GM19023 (cell line): ENCODE results near the gene AUTS2.

Experiments
- ATAC-seq: cut with Tn5 transposase; IDR thresholded peaks from one replicate; pipeline ENCODE4 v1.9.1; 2021; ENCODE audit warnings: mild to moderate bottlenecking, moderate library complexity; ENCODE audit not compliant: unreplicated experiment

Gene AUTS2

DNA sequence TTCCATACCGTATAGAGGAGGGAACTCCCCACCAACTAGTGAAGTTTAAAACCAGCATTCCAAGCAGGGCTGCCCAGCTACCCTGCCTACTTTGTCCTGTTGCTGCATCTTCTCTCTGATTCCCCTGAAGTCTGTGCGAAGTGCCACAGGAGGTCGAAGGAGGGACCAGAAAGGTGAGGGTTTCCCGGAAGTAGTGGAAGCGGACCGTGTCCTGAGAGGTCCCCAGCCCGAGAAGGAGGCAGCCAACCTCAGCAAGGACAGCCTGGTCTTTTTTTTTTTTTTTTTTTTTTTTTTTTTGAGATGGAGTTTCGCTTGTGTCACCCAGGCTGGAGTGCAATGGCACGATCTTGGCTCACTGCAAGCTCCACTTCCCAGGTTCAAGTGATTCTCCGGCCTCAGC, 861.8 kb downstream of the AUTS2 start:
- no peak for ATAC-seq

DNA sequence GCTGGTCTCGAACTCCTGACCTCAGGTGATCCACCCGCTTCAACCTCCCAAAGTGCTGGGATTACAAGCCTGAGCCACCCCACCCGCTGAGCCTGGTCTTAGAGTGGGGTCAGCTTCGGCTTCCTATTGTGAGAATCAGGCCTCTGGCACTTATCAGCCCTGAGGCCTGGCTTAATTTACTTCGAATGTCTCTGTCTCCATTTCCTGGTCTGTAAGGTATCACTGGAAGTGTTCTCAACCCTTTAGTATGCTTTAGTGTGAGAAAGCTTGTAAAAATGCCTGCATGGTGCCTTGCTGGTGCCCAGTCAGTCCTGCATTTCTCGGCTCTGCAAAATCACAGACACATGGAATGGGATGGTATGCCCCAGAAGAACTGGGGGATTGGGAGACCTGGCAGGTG, 862.3 kb downstream of the AUTS2 start:
- no peak for ATAC-seq

DNA sequence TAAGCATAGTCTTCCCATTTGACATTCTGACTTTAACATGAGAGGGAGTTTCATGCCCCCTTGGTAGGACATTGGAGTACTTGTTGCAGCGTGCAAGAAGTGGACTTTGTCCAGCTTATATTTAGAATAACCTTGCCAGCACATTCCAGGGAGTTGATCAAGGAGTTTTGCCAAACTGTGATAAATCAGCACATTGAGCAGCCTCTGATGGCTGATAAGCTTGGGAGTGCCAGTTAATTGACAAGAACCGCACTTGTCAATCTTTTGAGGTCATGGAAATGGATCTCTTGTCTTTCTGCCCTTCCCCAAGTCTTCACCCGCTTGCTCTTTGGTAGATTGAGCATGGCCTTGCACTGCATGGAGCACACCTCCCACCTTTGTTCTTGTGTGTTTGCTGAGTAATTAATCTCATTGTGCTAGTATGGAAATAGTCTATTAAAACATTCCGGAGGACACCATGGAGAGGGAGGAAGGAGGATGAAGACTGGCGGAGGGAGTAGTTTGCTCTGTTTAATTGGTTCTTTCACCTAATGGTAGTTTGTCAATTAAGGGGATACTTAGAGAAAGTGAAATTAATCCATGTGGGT, 865.2 kb downstream of the AUTS2 start:
- ATAC-seq: no peak

DNA sequence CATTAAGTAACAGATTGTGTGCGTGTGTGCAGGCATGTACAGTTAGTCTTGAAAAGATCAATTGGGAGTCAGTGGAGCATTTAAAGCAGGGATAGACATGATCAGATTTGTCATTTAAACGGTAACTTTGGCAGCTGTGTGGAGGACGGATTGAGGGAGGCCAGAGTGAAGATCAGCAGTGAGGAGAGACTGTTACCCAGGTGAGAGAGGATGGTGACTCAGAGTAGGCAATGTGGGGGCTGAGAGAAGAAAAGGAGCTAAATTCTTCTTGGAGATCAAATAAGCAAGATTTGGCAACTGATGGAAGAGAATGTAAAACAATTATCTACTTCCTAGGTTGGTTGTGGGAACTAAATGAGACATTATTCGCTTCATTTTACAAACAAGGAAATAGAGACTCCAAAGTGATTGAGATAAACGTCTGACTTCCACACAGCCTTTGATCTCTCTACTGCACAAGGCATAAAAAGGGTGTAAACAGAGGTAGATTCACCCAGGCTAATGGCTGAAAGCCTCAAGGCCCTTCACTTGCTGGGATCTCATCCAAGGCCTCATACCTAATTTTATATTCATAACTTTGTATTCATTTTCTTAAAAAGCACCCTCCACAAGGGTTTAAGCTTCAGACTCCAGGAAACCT, 868.6 kb downstream of the AUTS2 start:
- no peak for ATAC-seq

DNA sequence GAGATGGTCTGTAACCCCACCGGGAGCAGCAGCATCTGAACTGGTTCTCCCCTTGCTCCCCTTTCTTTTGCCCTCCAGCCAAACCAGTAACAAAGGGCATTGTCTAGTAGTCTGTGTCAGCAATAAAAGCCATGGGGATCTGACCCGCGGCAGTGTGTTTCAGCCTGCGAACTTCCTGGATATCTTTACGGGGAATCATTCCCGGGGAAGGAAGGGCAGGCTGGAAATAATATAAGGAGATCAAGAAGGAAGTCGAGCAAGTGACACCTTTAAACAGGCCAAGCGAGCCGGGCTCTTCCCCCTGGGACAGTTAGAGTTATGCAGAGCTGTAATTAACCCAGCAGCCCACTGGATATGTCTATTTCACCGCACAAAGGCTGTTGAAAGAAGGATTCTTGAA, 872.5 kb downstream of the AUTS2 start:
- ATAC-seq: no peak

DNA sequence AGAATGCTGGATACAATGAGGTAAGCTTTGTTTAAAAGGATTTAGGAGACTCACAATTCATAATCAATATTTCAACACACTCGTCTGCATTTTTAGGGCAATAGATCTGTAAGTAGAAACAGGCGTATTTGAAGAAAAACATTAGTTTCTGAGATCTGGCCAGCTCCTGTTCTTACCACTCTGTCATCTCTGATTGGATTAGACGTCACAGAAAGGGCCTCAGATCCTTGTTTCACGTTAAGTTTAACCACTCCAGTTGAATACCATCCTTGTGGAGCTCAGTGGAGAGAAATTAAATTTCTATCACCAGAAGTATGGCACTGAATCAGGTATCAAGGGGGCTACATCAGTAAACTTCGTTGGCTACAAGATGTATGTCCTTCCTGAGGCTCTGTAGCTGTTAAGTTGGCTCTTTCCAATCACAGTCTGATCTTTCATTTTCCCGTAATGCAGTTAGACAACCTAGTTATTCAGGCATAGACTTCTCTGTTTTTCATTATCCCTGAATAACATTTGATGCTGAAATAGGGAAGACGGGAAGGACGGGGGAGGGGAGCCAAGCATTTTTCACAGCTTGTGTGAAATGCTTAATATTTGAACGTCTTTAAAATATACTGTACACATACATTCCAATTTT, 874.4 kb downstream of the AUTS2 start:
- ATAC-seq: no peak

DNA sequence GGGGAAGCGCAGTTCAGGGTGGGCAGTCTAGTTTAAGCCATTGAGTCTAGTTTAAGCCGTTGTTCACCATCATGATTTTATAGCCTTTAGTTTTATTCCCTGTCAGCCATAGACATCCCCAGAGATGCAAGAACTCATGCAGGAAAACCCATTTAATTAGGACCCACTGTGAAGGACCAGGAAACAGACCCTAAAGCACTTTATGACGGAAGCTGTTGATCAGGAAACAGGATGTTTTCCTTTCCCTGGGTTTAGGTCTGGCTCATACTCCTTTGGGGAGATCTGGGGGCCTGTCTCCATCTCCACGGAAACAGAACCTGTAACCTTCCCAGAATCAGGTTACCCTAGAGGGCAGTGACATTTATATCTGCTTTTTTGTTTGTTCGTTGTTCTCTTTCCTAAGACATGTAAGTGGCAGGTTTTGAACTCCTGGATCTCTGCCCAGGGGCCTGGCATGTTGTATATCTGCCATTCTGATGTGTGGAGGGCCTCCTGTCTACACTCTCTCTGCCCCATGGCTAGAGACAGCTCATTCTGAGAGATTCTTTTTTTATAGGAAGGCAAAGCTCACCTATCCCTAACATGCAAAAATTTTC, 876.5 kb downstream of the AUTS2 start:
- ATAC-seq: no peak

DNA sequence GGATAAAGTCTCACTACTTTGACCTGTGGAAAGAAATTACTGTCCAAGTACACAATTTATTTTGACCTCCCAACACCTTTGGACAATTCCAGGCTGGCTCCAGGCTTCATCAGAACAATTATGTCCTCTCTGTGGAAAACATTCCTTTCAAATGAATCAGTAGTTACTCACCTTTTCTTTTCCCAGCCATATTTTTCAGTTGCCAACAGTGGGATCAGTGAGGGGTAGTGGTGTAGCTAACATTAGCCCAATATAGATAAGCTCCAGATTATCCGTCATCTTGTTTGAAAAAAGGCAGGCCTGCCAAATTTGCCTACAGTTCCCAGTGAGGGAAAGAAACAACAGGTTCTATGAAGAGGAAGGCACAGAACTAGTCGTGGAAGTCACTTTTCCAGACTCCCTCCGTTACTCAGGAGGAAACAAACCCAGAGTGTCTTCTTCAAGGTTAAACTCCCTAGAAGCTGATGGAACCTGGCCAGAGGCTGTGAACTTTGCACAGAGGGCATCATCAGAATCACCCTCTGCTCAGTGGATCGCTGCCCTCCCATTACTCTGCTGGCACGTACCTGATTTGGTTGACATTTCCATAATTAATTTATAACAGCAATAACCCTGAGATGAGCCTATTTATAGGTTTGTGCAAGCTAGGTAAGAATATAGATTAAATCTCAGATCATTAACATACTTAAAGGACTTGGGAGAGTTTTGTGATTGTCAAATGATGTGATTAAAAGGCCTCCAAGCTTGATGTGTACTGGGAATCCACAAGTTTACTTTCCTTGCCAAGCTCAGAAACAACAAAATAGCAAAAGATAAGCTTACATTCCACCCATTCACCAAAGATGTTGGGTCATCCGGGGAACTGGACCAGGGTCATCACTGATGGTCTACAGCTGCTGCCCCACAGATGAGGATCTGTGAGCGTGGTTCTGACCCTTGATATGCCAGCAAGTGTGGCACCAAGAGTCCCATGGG, 879.0 kb downstream of the AUTS2 start:
- no peak for ATAC-seq

DNA sequence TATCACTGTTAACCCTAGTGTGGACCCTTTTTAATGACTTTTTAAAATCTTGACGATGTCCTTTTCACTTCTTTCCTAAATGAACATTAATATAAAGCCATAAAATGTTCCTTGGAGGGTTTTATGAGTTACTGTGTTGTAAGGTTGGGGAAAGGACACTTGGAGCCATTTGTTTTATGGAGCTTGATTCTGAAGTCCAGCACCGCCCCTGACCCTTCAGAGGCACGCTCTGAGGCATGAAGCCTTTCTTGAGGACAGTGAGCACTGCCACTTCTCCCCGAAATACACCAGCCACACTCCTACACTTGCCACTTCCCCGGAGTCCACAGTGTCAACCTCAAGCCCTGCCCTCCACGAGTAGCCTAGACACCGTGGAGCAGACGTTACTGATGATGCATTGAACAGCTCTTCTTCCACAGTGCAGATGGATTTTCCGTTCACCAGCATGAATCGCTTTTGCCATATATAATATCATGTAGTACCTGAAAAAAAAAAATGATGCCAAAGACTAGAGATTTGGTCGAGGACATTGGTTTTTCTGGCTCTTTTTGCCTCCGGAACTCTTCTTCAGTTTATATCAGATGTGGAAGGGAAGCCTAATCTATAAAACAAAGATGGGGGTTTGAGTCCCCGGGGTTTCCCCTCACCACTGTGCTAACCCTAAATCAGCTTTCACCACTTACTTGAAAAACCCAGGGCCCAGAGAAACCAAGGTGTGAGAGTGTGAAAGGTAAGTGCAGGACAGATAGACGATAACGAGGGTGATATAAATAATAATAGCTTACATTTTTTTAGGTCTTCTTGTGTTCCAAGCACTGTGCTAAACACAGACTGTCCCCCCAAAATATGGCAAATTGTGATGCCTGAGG, 881.1 kb downstream of the AUTS2 start:
- no peak for ATAC-seq

DNA sequence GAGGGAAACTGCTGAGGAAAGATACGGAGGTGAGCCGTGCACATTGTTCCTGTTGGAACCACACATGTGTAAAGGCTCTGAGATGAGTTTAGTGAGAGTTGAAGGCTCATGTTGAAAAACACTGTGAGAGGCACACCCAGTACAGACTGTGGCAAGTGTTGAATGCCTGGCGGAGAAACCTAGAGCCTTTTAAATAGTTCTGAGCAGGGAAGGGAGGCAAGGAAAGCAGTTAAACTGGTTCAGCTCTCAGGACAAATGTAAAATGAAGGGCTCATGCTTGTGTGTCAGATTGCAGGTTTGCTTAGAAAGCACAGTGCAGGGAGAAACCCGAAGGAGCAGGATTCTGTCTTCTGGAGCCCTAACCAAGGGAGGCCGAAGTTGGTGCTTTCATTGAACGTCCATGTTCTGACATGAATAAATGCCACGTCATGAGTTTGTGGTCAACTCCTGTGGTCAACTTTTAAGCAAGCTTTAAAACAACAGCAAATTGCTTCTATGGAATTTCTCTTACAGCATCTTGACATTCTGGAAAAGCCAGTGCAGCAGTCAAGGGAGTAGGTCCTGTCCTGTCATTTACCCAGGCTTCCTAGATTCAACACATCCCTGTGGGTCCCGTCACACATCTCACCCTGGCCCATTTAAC, 882.8 kb downstream of the AUTS2 start:
- ATAC-seq: no peak

DNA sequence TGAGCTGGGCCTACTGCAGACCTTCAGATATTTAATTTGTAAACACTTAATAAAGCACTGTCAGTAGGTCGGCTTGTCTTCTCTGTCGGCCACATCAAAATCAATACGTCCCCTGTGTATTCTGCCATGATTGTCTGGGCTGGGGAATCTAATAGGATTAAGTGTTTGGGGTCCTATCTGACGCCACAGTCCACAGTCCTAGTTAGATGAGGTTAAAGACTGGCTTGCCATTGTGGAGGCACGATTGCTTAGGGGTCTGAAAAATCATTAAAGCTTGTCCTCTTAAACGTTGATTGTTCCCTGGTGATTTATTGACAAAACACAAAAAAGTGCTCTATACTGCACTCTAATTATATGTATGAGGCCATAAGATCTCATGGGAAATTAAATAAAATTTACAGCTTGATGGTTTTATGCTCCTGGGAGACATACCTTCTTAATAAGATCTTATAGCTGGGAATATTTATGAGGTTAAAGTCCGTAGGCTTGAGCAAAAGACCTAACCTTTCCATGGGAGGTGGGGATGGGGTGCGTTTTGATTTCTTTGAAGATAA, 883.4 kb downstream of the AUTS2 start:
- ATAC-seq: no peak

DNA sequence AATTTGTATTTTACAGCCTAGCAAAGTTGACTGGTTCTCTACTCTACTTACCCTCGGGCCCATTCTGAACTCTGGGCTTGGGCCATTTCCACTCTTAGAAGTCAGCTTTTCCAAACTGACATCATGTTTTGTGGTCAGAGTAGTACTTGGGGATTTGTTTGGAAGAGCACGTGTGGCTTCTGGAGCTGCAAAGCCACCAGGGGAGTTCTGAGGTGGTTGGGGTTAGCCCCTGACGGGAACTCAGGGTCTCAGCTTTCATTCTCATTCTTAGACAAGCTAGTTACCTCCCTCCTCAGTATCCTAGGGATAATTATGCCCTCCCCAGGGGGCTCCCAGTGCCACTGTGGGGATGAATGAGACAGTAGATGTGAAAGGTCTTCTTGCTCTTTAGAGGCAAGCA, 886.0 kb downstream of the AUTS2 start:
- ATAC-seq: no peak

DNA sequence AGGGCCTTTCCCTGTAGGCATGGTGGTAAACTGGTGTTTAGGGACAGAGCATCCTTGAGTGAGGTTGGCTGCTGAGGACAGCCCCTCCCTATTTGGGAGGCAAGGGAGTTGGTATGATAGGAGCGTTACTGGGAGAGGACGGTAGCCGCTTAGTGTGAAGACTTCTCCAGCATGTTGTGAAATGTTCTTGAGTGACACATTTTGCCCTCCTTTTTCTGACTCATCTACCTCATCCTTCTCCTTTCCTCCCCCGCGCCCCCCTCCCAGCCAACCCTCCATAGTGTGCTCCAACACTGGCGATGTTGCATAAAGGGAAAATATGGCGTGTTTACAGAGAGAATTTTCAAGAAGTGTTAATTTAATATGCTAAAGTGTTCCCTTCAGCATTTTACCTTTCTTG, 888.7 kb downstream of the AUTS2 start:
- ATAC-seq: no peak

DNA sequence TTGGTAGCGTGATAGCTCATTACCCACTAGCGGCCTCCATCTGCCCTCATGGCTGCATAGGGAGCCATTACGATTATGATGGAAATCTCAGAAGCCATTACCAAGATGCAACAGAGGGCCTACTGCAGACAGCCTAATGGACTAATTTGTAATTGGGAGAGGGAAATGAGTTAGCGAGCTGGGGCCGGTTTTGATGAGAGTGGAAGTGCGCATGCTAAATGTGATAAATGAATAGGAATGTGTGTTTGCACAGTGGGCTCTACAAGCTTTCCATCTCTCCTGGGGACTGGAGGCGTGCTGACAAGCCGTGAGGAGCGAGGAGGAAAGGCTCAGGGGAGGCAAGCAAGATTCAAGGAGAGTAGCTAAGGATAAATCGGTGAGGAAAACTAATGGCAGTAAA, 889.2 kb downstream of the AUTS2 start:
- no peak for ATAC-seq

DNA sequence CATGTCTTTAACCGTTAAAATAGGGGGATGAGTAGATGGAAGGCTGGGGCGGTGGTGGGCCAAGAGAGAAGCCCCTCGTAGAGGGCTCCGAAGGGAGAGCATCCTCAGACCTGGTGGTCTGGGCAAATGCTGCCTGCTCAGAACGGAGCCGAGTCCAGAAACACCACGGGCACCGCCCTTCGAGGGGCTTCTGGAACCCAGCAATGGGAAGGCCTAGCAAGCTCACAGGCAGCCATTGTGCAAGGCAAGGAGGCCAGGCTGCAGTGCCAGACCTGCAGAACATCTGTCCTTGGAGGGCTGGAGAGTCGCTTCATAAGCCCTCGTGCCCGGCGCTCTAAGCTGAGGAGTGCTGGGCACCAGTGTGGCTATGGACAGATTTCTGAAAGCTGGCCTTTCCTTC, 889.6 kb downstream of the AUTS2 start:
- ATAC-seq: no peak

DNA sequence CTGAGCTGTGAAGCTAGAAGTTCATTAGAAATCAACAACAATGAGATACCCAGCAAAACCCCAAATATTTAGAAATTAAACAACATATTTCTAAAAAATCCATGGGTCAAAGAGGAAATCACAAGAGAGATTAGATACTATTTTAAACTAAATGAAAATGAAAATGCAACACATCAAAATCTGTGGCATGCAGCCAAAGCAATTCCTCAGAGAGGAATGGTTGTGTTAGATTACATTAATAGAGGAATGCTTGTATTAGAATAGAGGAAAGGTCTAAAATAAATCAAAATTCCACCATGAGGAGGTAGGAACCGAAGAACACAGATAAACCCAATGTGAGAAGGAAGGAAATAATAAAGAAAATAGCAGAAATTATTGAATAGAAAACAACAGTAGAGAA, 891.5 kb downstream of the AUTS2 start:
- no peak for ATAC-seq

DNA sequence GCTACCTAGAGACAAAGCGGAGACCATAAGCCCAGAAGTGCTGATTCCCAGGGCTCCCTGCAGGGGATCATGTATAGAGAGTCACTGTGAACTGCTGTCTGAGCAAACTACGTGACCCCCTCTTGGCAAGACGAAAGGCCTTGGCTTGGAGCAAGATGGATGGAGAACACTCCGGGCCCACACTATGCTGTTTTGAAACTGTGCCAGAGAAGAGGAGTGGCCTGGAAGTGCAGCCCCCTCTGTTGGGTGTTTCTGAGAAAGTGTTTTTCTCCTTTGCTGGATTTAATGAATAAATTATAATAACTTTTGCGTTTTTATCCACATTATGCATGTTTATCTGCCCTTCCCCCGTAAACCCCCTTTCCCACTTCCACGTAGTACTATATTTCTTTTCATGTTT, 894.4 kb downstream of the AUTS2 start:
- no peak for ATAC-seq

DNA sequence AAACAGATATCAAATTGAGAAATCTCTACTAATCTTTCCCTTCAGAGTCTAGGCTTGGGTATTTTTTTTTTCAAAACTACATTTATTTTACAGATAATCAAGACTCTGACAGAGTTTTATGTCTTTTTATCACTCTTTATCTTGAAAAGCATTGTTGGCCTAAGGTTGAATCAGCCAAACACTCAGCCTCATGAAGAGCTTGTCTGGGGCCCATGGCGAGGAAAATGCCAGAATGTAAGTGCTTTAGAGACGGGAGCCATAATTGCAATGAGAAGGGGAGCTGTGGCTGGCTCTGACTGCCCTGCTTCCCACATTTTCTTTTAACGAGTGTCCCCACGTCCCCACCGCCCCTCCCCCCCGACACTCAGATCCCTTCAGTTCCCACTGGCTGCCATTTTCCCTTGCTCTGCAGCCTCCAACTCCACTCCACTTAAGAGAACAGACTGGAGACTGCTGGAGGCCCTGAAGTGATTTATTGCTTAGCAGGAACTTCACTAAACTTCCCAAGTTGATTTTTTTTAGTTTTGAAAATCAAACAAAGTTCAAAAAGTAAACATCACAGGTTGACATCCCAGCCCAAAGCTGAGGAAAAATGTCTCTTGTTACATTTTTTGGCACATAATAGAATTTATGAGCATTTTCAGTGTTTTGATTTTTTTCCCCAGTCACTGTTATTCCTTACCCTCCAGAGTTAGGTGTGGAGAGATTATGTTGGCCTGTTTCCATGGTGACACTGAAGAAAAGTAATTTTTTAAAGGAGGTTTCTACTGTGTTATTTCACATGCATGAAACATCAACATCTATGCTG, 896.2 kb downstream of the AUTS2 start:
- no peak for ATAC-seq

DNA sequence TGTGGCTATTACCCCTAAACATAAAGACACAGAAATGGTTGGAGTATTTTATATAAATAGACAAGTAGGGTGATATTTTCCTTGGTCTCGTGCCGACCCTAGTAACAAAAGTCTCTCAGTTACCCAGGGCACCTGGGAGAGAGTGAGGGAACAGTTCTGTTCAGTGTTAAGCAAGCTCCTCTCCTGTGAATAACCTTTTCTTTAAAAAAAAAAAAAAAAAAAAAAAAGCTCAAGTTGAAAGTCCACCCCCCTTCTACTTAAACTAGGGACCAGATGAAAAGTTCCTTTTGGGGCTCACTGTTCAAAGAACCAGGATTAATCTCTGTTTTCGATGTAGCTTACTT, 896.7 kb downstream of the AUTS2 start:
- no peak for ATAC-seq
